Ishikawa (cell line): ENCODE results near the gene BATF2.

ENCODE experiments used
- CEBPB ChIP-seq: IDR thresholded peaks from 2 replicates; pipeline ENCODE4 v1.6.1; 2012
- CREB1 ChIP-seq: IDR thresholded peaks from 2 replicates; pipeline ENCODE4 v1.6.1; 2012; ENCODE audit warnings: low read depth
- FOXM1 ChIP-seq: IDR thresholded peaks from 2 replicates; pipeline ENCODE4 v1.6.1; 2012; ENCODE audit warnings: low read depth, borderline replicate concordance
- MAX ChIP-seq: IDR thresholded peaks from 2 replicates; pipeline ENCODE4 v1.6.1; 2012
- NFIC ChIP-seq: IDR thresholded peaks from 2 replicates; pipeline ENCODE4 v1.6.1; 2012
- RAD21 ChIP-seq: IDR thresholded peaks from 2 replicates; pipeline ENCODE4 v1.6.1; 2012; ENCODE audit warnings: low read depth
- TAF1 ChIP-seq: IDR thresholded peaks from 2 replicates; pipeline ENCODE4 v1.6.1; 2012; ENCODE audit warnings: low read depth, mild to moderate bottlenecking
- TCF12 ChIP-seq: IDR thresholded peaks from 2 replicates; pipeline ENCODE4 v1.6.1; 2012; ENCODE audit warnings: low read depth
- TEAD4 ChIP-seq: IDR thresholded peaks from 2 replicates; pipeline ENCODE4 v1.6.1; 2012
- YY1 ChIP-seq: IDR thresholded peaks from 2 replicates; pipeline ENCODE4 v1.6.1; 2012; ENCODE audit warnings: low read depth
- TF ChIP-seq, protein P1 (sequence below): IDR thresholded peaks from 2 replicates; pipeline ENCODE4 v1.6.1; 2012; ENCODE audit warnings: low read depth, mild to moderate bottlenecking

DNA sequence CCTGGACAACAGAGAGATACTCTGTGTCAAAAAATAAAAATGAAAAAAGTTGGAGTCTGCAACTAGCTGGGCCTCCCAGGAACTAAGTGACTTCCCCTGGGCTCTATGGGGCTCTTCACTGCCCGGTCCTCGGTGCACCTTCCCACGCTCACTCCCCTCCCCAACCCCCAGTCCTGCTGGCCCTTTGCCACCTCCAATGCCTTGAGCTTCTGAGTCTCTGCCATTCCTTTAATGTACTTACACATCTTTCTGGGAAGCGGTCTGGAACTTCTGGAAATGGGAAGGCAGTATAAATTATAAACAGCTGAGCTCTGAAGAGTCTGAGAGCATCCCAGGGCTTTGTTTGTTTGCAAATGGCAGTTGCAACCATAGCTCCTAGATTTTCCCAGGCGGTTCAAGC is 5.9 kb upstream of the BATF2 start:
- no peak for TF ChIP-seq TCF12
- TF ChIP-seq RAD21 = no peak
- no peak for TF ChIP-seq TEAD4
- TF ChIP-seq NFIC = no peak
- TF ChIP-seq, protein P1, sequence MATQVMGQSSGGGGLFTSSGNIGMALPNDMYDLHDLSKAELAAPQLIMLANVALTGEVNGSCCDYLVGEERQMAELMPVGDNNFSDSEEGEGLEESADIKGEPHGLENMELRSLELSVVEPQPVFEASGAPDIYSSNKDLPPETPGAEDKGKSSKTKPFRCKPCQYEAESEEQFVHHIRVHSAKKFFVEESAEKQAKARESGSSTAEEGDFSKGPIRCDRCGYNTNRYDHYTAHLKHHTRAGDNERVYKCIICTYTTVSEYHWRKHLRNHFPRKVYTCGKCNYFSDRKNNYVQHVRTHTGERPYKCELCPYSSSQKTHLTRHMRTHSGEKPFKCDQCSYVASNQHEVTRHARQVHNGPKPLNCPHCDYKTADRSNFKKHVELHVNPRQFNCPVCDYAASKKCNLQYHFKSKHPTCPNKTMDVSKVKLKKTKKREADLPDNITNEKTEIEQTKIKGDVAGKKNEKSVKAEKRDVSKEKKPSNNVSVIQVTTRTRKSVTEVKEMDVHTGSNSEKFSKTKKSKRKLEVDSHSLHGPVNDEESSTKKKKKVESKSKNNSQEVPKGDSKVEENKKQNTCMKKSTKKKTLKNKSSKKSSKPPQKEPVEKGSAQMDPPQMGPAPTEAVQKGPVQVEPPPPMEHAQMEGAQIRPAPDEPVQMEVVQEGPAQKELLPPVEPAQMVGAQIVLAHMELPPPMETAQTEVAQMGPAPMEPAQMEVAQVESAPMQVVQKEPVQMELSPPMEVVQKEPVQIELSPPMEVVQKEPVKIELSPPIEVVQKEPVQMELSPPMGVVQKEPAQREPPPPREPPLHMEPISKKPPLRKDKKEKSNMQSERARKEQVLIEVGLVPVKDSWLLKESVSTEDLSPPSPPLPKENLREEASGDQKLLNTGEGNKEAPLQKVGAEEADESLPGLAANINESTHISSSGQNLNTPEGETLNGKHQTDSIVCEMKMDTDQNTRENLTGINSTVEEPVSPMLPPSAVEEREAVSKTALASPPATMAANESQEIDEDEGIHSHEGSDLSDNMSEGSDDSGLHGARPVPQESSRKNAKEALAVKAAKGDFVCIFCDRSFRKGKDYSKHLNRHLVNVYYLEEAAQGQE = no peak
- no peak for TF ChIP-seq FOXM1
- no peak for TF ChIP-seq YY1
- TF ChIP-seq TAF1 = no peak
- TF ChIP-seq CEBPB = no peak
- no peak for TF ChIP-seq MAX
- no peak for TF ChIP-seq CREB1
